ENCODE results near the gene RYR2.

DNA sequence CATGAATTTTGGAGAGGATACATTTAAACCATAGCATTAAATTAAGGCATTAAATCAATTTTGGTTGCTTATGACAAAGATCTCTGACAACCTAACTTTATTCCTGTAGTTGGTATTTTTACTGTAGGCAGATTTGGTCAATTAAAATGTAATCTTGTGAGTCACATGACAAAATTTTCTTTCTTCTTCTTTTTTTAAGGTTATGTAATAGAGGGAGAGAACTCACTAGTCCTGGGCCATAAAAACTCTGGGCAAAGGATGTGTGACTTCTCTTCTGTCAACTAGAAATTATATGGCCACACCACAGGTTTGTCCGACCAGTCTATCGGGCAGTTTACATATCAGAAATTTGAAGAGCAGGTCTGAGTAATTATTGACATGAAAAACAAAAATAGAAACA, 181.4 kb downstream of the RYR2 start:
- no peak for TF ChIP-seq NFIC (IDR thresholded peaks at IDR 0.05; ENCODE audit: borderline replicate concordance)
- TF ChIP-seq, protein P1, sequence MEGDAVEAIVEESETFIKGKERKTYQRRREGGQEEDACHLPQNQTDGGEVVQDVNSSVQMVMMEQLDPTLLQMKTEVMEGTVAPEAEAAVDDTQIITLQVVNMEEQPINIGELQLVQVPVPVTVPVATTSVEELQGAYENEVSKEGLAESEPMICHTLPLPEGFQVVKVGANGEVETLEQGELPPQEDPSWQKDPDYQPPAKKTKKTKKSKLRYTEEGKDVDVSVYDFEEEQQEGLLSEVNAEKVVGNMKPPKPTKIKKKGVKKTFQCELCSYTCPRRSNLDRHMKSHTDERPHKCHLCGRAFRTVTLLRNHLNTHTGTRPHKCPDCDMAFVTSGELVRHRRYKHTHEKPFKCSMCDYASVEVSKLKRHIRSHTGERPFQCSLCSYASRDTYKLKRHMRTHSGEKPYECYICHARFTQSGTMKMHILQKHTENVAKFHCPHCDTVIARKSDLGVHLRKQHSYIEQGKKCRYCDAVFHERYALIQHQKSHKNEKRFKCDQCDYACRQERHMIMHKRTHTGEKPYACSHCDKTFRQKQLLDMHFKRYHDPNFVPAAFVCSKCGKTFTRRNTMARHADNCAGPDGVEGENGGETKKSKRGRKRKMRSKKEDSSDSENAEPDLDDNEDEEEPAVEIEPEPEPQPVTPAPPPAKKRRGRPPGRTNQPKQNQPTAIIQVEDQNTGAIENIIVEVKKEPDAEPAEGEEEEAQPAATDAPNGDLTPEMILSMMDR (IDR thresholded peaks at IDR 0.05), result no peak

Data from SK-N-SH (cell line).